HL-60 (cell line): ENCODE measurements around the gene KSR1.

Source experiments
- DNase-seq, 2 experiments: peaks; one replicate each; pipeline ENCODE4 v3.0.0-alpha.2; 2010 to 2020; ENCODE audit warnings: low read depth in 1 of 2, low spot score in 1 of 2
- H3K27ac ChIP-seq: fragments of 250-450 bp; sonication (Bioruptor Pico); replicated peaks from 2 replicates; pipeline ENCODE4 v1.5.1; 2020; ENCODE audit warnings: mild to moderate bottlenecking, moderate library complexity
- H3K27me3 ChIP-seq: fragments of 250-450 bp; sonication (Bioruptor Pico); 2 replicates; pipeline ENCODE4 v1.5.1; 2021; ENCODE audit warnings: mild to moderate bottlenecking, moderate library complexity; ENCODE audit not compliant: insufficient read depth, poor library complexity, severe bottlenecking
- H3K4me3 ChIP-seq: replicated peaks from 2 replicates; pipeline ENCODE4 v1.5.1; 2011; ENCODE audit warnings: mild to moderate bottlenecking, control low read depth, low read length; ENCODE audit not compliant: insufficient read depth
- CTCF ChIP-seq: IDR thresholded peaks from one replicate; pipeline ENCODE4 v1.5.1; 2011; ENCODE audit warnings: low read length, control low read depth, inconsistent platforms; ENCODE audit not compliant: insufficient read depth
- GABPA ChIP-seq: IDR thresholded peaks from 2 replicates; pipeline ENCODE4 v1.6.1; 2012; ENCODE audit warnings: low read depth
- POLR2AphosphoS5 ChIP-seq: IDR thresholded peaks from 2 replicates; pipeline ENCODE4 v1.6.1; 2012; ENCODE audit warnings: low read depth
- REST ChIP-seq: IDR thresholded peaks from 2 replicates; pipeline ENCODE4 v1.6.1; 2012; ENCODE audit warnings: low read depth; ENCODE audit not compliant: insufficient replicate concordance
- SPI1 ChIP-seq: IDR thresholded peaks from 2 replicates; pipeline ENCODE4 v1.6.1; 2012; ENCODE audit warnings: low read depth, mild to moderate bottlenecking, borderline replicate concordance

Gene KSR1

GRCh38 chr17:27469256-27469655 lies 13.0 kb downstream of the KSR1 start:
- Histone ChIP-seq H3K4me3 (no peak overlapping the region), H3K27ac (no peak overlapping the region), H3K27me3 (no peaks in the 10 kb centered on the region)
- TF ChIP-seq REST (peak; percentile 23), SPI1 (no peak)
- no peak for DNase-seq

- H3K4me3 ChIP-seq: no peak overlapping the region
- no peak for TF ChIP-seq REST
- no peak for TF ChIP-seq POLR2AphosphoS5
- TF ChIP-seq CTCF: no peak
- no peak for TF ChIP-seq GABPA
- no peak for TF ChIP-seq SPI1
- DNase-seq: no peak
- H3K27ac ChIP-seq: no peak overlapping the region; the same call in 1 of the 2 replicates
- H3K27me3 ChIP-seq: no peaks in the 10 kb centered on the region
These were observed 15.3 kb downstream of the KSR1 start for GRCh38 chr17:27471321-27472269.

GRCh38 chr17:27473190-27473747 lies 17.0 kb downstream of the KSR1 start:
- Histone ChIP-seq H3K4me3 (no peak overlapping the region), H3K27me3 (no peaks in the 10 kb centered on the region), H3K27ac (peak overlapping the region; percentile 86)
- no peak for DNase-seq
- TF ChIP-seq POLR2AphosphoS5: no peak

GRCh38 chr17:27473748-27474609 lies 17.7 kb downstream of the KSR1 start:
- H3K4me3 ChIP-seq: no peak overlapping the region; the same call in 1 of the 2 replicates
- peak; percentile 44 to 76 for DNase-seq

More at GRCh38 chr17:27473748-27474609, 17.7 kb downstream of the KSR1 start:
- TF ChIP-seq POLR2AphosphoS5 (no peak; the same call in 1 of the 2 replicates), SPI1 (peak; percentile 59; the same call in 1 of the 2 replicates)
- Histone ChIP-seq H3K27ac (peak overlapping the region; percentile 86), H3K27me3 (no peaks in the 10 kb centered on the region)
